Endothelial cell of umbilical vein (primary cell): ENCODE measurements around the gene VSIG10L2.

ENCODE experiments used
- CTCF ChIP-seq, 2 donors: IDR thresholded peaks; 1 replicate in 1 of 2; 2 replicates in 1 of 2; pipeline ENCODE4 v1.5.1; 2011; ENCODE audit warnings: low read length in 2 of 2, mild to moderate bottlenecking in 2 of 2, moderate library complexity in 2 of 2, control low read depth in 1 of 2, inconsistent platforms in 1 of 2, low read depth in 1 of 2; ENCODE audit not compliant: insufficient read depth in 1 of 2; ENCODE audit errors: extremely low read depth in 1 of 2
- EZH2 ChIP-seq: IDR thresholded peaks from 2 replicates; pipeline ENCODE4 v1.6.1; 2012; ENCODE audit warnings: borderline replicate concordance, low read depth, mild to moderate bottlenecking, moderate library complexity, low read length, inconsistent platforms; ENCODE audit not compliant: severe bottlenecking
- FOS ChIP-seq: IDR thresholded peaks from 2 replicates; pipeline ENCODE4 v1.6.1; 2011; ENCODE audit warnings: mild to moderate bottlenecking, low read length, moderate library complexity, borderline replicate concordance; ENCODE audit not compliant: insufficient read depth
- GATA2 ChIP-seq: IDR thresholded peaks from 2 replicates; pipeline ENCODE4 v1.7.0; 2011; ENCODE audit warnings: low read depth, mild to moderate bottlenecking, moderate library complexity, mixed read lengths, low read length; ENCODE audit not compliant: insufficient read length, insufficient read depth
- JUN ChIP-seq: IDR thresholded peaks from 2 replicates; pipeline ENCODE4 v1.6.1; 2011; ENCODE audit warnings: borderline replicate concordance, low read depth; ENCODE audit not compliant: insufficient read length, insufficient read depth
- MAX ChIP-seq: IDR thresholded peaks from 2 replicates; pipeline ENCODE4 v1.6.1; 2011; ENCODE audit not compliant: insufficient read depth, insufficient read length
- MYC ChIP-seq: IDR thresholded peaks from one replicate; pipeline ENCODE4 v1.6.1; 2011; ENCODE audit warnings: mild to moderate bottlenecking, low read depth, low read length
- POLR2A ChIP-seq: IDR thresholded peaks from 2 replicates; pipeline ENCODE4 v1.6.1; 2012; ENCODE audit warnings: low read depth, mild to moderate bottlenecking, control low read depth, low read length
- POLR2AphosphoS5 ChIP-seq: IDR thresholded peaks from 2 replicates; pipeline ENCODE4 v1.6.1; 2012; ENCODE audit warnings: low read depth, mild to moderate bottlenecking, control low read depth, low read length, moderate library complexity; ENCODE audit not compliant: insufficient read depth

- TF ChIP-seq POLR2A, result no peak
- TF ChIP-seq EZH2, result no peak
- TF ChIP-seq CTCF (IDR thresholded peaks at IDR 0.05; ENCODE audit: extremely low read depth in 1 of 2, insufficient read depth in 1 of 2, low read depth in 1 of 2, low read length in 2 of 2), result no peak
- TF ChIP-seq JUN, result no peak
- no peak for TF ChIP-seq MAX
- TF ChIP-seq POLR2AphosphoS5, result no peak
- TF ChIP-seq MYC, result no peak
- TF ChIP-seq FOS, result no peak
- TF ChIP-seq GATA2, result no peak
These were observed 10.8 kb upstream of the VSIG10L2 start for GRCh38 chr11:125935056-125935455.
